Measurements from ENCODE around the gene JUP.

DNA sequence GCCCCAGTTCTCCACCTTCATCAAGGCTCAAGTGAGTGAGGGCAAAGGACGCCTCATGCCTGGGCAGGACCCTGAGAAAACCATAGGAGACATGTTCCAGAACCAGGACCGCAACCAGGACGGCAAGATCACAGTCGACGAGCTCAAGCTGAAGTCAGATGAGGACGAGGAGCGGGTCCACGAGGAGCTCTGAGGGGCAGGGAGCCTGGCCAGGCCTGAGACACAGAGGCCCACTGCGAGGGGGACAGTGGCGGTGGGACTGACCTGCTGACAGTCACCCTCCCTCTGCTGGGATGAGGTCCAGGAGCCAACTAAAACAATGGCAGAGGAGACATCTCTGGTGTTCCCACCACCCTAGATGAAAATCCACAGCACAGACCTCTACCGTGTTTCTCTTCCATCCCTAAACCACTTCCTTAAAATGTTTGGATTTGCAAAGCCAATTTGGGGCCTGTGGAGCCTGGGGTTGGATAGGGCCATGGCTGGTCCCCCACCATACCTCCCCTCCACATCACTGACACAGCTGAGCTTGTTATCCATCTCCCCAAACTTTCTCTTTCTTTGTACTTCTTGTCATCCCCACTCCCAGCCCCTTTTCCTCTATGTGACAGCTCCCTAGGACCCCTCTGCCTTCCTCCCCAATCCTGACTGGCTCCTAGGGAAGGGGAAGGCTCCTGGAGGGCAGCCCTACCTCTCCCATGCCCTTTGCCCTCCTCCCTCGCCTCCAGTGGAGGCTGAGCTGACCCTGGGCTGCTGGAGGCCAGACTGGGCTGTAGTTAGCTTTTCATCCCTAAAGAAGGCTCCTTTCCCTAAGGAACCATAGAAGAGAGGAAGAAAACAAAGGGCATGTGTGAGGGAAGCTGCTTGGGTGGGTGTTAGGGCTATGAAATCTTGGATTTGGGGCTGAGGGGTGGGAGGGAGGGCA lies 36.0 kb upstream of the JUP start:
- TF ChIP-seq POLR2A (IDR thresholded peaks at IDR 0.05) = no peak
- TF ChIP-seq, protein P1, sequence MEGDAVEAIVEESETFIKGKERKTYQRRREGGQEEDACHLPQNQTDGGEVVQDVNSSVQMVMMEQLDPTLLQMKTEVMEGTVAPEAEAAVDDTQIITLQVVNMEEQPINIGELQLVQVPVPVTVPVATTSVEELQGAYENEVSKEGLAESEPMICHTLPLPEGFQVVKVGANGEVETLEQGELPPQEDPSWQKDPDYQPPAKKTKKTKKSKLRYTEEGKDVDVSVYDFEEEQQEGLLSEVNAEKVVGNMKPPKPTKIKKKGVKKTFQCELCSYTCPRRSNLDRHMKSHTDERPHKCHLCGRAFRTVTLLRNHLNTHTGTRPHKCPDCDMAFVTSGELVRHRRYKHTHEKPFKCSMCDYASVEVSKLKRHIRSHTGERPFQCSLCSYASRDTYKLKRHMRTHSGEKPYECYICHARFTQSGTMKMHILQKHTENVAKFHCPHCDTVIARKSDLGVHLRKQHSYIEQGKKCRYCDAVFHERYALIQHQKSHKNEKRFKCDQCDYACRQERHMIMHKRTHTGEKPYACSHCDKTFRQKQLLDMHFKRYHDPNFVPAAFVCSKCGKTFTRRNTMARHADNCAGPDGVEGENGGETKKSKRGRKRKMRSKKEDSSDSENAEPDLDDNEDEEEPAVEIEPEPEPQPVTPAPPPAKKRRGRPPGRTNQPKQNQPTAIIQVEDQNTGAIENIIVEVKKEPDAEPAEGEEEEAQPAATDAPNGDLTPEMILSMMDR (IDR thresholded peaks at IDR 0.05) = no peak
- TF ChIP-seq EP300 (IDR thresholded peaks at IDR 0.05) = no peak
